Astrocyte of the cerebellum (primary cell): ENCODE results near the gene STXBP4.

Source experiments
- DNase-seq: peaks from one replicate; pipeline ENCODE4 v3.0.0-alpha.2; 2011; ENCODE audit warnings: low read depth
- H3K4me3 ChIP-seq: 2 replicates; pipeline ENCODE4 v1.5.1; 2011; ENCODE audit warnings: mild to moderate bottlenecking, low read depth, low read length, moderate library complexity
- in situ Hi-C: cut with HindIII; loops from 2 replicates; pipeline ENCODE4 v1.10.0; 2017; ENCODE audit warnings: low sequenced_read_pairs
- TF ChIP-seq, protein P1 (sequence below): IDR thresholded peaks from 2 replicates; pipeline ENCODE4 v1.5.1; 2012; ENCODE audit warnings: low read length, low read depth, moderate library complexity, mild to moderate bottlenecking; ENCODE audit errors: missing control alignments

Gene STXBP4

DNA sequence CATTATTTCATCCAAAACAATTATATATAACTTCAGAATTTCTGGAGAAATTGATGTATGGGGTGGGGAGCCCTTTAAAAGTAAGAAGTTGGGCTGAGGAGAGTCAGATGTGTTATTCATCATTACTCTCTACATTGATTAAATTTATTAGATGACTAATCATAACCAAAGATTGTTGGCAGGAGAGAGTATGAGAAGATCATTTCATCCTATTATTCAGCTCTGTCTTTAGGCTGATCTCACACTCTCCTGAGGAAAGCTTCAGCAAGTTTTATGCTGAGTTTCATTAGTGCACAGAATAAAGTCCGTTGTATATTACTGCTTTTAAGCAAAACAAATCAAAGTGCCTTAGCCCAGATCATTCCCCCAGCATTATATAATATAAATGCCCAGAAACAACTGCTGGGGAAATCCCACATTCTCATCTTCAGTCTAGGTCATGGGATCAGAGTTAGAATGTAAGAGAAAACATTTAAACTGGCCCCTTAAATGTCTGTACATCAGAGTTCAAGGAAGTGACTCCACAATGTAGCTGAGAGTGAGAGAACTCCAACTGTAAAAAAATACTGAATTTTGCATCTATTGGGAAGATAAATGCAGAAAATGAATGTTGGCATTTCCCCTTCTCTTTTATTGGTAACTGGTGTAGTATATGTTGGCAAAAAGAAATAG is 166.1 kb downstream of the STXBP4 start:
- TF ChIP-seq, protein P1, sequence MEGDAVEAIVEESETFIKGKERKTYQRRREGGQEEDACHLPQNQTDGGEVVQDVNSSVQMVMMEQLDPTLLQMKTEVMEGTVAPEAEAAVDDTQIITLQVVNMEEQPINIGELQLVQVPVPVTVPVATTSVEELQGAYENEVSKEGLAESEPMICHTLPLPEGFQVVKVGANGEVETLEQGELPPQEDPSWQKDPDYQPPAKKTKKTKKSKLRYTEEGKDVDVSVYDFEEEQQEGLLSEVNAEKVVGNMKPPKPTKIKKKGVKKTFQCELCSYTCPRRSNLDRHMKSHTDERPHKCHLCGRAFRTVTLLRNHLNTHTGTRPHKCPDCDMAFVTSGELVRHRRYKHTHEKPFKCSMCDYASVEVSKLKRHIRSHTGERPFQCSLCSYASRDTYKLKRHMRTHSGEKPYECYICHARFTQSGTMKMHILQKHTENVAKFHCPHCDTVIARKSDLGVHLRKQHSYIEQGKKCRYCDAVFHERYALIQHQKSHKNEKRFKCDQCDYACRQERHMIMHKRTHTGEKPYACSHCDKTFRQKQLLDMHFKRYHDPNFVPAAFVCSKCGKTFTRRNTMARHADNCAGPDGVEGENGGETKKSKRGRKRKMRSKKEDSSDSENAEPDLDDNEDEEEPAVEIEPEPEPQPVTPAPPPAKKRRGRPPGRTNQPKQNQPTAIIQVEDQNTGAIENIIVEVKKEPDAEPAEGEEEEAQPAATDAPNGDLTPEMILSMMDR: no peak
- no peak overlapping the region for H3K4me3 ChIP-seq
- in situ Hi-C loops: no loop called here
- no peak for DNase-seq

DNA sequence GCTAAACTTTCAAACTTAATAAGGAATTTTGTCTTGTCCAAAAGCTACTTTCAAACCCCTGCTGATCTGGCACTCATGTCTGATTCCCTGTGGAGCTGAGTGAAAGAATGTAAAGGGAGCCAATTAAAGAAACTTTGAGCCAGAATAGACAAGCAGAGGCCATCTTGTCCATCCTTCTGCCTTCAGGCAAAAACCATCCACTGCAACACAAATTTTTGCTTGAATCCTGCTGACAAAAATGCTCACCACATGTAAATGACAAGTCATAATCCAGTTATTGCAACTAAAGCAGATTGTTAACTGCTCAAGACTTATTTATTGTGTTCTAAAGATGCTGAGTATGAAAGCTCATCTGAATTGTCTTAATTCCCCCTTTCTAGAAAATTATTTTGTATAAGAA is 172.2 kb downstream of the STXBP4 start:
- DNase-seq: no peak
- no peak overlapping the region for H3K4me3 ChIP-seq
- in situ Hi-C loops: no loop called here
- TF ChIP-seq, protein P1: no peak

DNA sequence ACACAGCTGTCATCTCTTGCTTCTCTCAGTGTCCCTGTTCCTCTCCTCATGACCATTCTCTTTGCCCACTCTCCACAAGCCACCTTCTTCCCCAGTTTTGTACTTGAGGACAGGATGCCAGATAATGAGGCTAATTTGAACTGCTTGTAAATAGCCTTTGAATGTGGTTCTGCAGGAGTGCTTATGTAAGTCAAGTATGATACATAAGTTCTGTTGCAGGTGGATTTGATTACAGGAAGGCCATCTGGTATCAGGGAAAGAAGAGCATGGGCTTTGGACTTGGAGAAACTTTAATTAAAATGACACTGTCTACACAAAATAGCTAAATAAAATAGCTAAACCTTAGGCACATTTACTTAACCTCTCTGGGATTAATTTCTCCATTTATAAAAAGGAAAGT is 176.0 kb downstream of the STXBP4 start:
- no peak overlapping the region for H3K4me3 ChIP-seq
- no peak for DNase-seq
- TF ChIP-seq, protein P1: no peak
- in situ Hi-C loops: no loop called here

DNA sequence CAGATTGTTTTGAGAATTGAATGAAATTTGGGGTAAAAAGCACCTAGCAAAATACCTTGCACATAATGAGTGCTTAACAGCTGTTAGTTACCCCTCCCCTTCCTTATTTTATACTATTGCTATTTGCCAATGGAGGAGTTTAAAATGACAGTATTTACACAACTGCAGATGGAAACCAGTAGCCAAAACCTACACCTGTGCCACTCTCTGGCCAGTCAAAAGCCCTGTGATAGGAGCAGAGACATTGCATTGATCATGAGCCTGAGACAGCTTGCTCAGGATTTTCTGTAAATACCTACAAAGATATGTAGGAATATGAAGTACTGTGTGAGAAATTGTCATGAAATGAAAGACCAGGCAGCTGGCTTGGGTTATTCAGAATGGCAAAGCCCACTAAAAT is 180.9 kb downstream of the STXBP4 start:
- in situ Hi-C loops: no loop called here
- no peak overlapping the region for H3K4me3 ChIP-seq
- TF ChIP-seq, protein P1: no peak
- DNase-seq: no peak

DNA sequence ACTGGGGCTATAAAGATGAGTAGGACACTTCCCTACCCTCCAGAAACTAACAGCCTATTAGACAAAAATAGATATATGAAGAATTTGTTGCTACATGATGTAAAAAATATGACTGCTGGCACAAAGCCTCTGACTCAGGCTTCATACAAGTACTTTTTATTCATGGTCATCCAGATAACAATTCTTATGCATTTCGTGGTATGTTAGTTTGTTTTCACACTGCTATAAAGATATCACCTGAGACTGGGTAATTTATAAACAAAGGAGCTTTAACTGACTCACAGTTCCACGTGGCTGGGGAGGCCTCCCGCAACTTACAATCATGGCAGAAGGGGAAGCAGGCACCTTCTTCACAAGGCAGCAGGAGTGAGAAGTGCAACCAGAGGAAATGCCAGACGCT is 183.7 kb downstream of the STXBP4 start:
- TF ChIP-seq, protein P1: no peak

DNA sequence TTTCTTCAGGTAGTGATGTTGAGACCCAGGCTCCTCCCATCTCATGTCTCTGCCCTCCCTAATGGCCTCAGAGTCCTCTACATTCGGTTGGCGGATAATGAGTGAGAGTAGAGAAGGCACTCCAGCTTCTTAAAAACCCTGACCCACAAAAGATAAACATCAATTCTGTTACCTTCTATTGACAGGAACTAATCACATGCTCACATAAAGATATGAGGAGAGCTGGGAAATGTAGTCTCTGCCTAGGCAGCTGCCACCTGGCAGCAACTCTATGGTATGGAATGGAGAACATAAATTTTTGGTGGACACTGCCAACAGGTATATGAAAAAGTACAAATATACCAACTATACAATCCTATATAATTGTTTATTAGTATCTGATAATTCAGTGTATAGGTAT is 185.5 kb downstream of the STXBP4 start:
- no peak for DNase-seq
- no peak overlapping the region for H3K4me3 ChIP-seq
- TF ChIP-seq, protein P1: no peak
- in situ Hi-C loops: no loop called here

More for the DNA sequence above, 183.7 kb downstream of the STXBP4 start:
- peak; percentile 29 for DNase-seq
- in situ Hi-C loops: no loop called here
- H3K4me3 ChIP-seq: no peak overlapping the region
